ENCODE measurements around the gene CD320. TPM values are rescaled to one million over a fixed set of nuclear protein-coding genes. Genes with fewer than 3 reads are reported as not detected.

The CD320 gene
- total and polyA plus RNA-seq, 10 of the 15 experiments (the other 5 are each of a cell fraction or from before 2014, with no cell fraction given) = 1.1 to 134 (median 46.5) TPM

DNA sequence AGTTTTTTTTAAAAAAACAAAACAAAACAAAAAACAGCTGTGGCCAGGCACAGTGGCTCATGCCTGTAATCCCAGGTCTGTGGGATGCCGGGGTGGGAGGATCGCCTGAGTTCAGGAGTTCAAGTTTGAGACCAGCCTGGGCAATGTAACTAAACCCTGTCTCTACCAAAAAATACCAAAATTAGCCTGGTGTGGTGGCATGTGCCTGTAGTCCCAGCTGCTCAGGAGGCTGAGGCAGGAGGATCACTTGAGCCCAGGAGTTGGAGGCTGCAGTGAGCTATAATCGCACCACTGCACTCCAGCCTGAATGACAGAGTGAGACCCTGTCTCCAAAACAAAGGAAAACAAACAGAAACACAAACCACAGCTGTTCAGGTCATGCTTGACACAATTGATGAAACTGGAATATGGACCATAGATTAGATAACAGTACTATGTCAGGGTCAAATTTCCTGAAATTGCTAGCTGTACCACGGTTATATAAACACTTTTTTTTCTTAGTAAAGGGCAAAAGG lies 48.9 kb upstream of the CD320 start:
- H3K9ac ChIP-seq (ENCODE audit: control insufficient read depth, insufficient read depth, low read length) = no peak overlapping the region
- 71% methylated on average over 4 of the region's 4 CpGs for WGBS (ENCODE audit: insufficient coverage, insufficient replicate concordance, low lambda C conversion rate, missing lambda C conversion rate)
- H3K4me1 ChIP-seq (ENCODE audit: control insufficient read depth, insufficient read depth, low read length) = no peaks in the 10 kb centered on the region
- H3K27me3 ChIP-seq (replicated peaks in 1 of 2; ENCODE audit: control insufficient read depth in 2 of 2, insufficient read depth in 2 of 2, low read length in 1 of 2) = no peaks in the 10 kb centered on the region; a peak in 1 of 4 replicates
- H4K20me1 ChIP-seq (ENCODE audit: control insufficient read depth, insufficient read depth) = no peaks in the 10 kb centered on the region
- no peak overlapping the region for H3K27ac ChIP-seq (ENCODE audit: control insufficient read depth, insufficient read depth)
- ATAC-seq (no peak), DNase-seq (ENCODE audit: low read depth, low spot score) (no peak), FAIRE-seq (no peak)
- H3K36me3 ChIP-seq (ENCODE audit: control insufficient read depth in 2 of 2, insufficient read depth in 2 of 2, low read length in 1 of 2) = no peaks in the 10 kb centered on the region
- H3K79me2 ChIP-seq (ENCODE audit: control insufficient read depth, insufficient read depth, low read length) = no peaks in the 10 kb centered on the region
- ChIA-PET CTCF (interaction anchor here (1.5 kb wide), 1 partner anchor 221 kb away, joined by 3 read pairs; no protein-coding TSS in a partner anchor), RAD21 (ENCODE audit: unreplicated experiment) (interaction anchor here (0.8 kb wide), 1 partner anchor 9 kb away, joined by 3 read pairs; no protein-coding TSS in a partner anchor), SMC1A (ENCODE audit: uncharacterized antibody, unreplicated experiment) (interaction anchor here (0.6 to 1.3 kb wide), 3 partner anchors 25 to 1114 kb away, joined by 3 read pairs; no protein-coding TSS in a partner anchor), POLR2A (interaction anchor here (0.7 kb wide), 1 partner anchor 44 kb away, joined by 5 read pairs; no protein-coding TSS in a partner anchor)
- no peak overlapping the region for H3K4me3 ChIP-seq
- BruUV-seq (replicated peaks) = no TSS peak
- intact Hi-C loops (cut with micrococcal nuclease; ENCODE audit: unreplicated experiment) (no loop called here), in situ Hi-C loops (cut with MboI) (no loop called here)
- no peak overlapping the region for H2AFZ ChIP-seq (ENCODE audit: control insufficient read depth, low read depth, low read length)
- no peaks in the 10 kb centered on the region; the same call in 2 of the 3 replicates for H3K9me3 ChIP-seq (replicated peaks; ENCODE audit: control insufficient read depth, insufficient read depth, low read length)
- H3K4me2 ChIP-seq (ENCODE audit: control insufficient read depth, insufficient read depth) = no peak overlapping the region
- TF ChIP-seq BCL11A (IDR thresholded peaks at IDR 0.05; ENCODE audit: low read depth, low read length) (no peak), POLR2AphosphoS2 (IDR thresholded peaks at IDR 0.05; ENCODE audit: low read depth, low read length) (no peak), MEF2B (IDR thresholded peaks at IDR 0.05; ENCODE audit: partially characterized antibody, poor library complexity, severe bottlenecking) (no peak), EP300 (IDR thresholded peaks at IDR 0.05; ENCODE audit: borderline replicate concordance in 1 of 2, control insufficient read depth in 1 of 2, low read depth in 2 of 2, low read length in 2 of 2) (no peak), SMAD1 (IDR thresholded peaks at IDR 0.05; ENCODE audit: low read depth, partially characterized antibody) (no peak), ZZZ3 (IDR thresholded peaks at IDR 0.05; ENCODE audit: control insufficient read depth, insufficient read length, low read depth) (no peak), NBN (IDR thresholded peaks at IDR 0.05) (no peak), POU2F2 (IDR thresholded peaks at IDR 0.05; ENCODE audit: borderline replicate concordance, low read depth, low read length) (no peak), IKZF2 (IDR thresholded peaks at IDR 0.05) (no peak), BRCA1 (IDR thresholded peaks at IDR 0.05; ENCODE audit: low read depth, low read length) (no peak), JUND (IDR thresholded peaks at IDR 0.05; ENCODE audit: low read depth, low read length) (no peak), TBL1XR1 (IDR thresholded peaks at IDR 0.05; ENCODE audit: low read depth, low read length) (no peak), LARP7 (IDR thresholded peaks at IDR 0.05) (no peak), TCF12 (IDR thresholded peaks at IDR 0.05; ENCODE audit: low read depth, low read length) (no peak), CHD4 (IDR thresholded peaks at IDR 0.05) (no peak), MYC (IDR thresholded peaks at IDR 0.05; ENCODE audit: insufficient read depth, insufficient read length, insufficient replicate concordance, low read length, severe bottlenecking) (no peak)
- TF ChIP-seq, protein P1, sequence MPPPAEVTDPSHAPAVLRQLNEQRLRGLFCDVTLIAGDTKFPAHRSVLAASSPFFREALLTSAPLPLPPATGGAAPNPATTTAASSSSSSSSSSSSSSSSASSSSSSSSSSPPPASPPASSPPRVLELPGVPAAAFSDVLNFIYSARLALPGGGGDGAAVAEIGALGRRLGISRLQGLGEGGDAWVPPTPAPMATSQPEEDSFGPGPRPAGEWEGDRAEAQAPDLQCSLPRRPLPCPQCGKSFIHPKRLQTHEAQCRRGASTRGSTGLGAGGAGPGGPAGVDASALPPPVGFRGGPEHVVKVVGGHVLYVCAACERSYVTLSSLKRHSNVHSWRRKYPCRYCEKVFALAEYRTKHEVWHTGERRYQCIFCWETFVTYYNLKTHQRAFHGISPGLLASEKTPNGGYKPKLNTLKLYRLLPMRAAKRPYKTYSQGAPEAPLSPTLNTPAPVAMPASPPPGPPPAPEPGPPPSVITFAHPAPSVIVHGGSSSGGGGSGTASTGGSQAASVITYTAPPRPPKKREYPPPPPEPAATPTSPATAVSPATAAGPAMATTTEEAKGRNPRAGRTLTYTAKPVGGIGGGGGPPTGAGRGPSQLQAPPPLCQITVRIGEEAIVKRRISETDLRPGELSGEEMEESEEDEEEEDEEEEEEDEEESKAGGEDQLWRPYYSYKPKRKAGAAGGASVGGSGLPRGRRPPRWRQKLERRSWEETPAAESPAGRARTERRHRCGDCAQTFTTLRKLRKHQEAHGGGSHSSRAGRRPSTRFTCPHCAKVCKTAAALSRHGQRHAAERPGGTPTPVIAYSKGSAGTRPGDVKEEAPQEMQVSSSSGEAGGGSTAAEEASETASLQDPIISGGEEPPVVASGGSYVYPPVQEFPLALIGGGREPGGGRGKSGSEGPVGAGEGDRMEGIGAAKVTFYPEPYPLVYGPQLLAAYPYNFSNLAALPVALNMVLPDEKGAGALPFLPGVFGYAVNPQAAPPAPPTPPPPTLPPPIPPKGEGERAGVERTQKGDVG (CRISPR knock-in tag; IDR thresholded peaks at IDR 0.05) = no peak
- TF ChIP-seq, protein P2, sequence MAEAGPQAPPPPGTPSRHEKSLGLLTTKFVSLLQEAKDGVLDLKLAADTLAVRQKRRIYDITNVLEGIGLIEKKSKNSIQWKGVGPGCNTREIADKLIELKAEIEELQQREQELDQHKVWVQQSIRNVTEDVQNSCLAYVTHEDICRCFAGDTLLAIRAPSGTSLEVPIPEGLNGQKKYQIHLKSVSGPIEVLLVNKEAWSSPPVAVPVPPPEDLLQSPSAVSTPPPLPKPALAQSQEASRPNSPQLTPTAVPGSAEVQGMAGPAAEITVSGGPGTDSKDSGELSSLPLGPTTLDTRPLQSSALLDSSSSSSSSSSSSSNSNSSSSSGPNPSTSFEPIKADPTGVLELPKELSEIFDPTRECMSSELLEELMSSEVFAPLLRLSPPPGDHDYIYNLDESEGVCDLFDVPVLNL (IDR thresholded peaks at IDR 0.05; ENCODE audit: low read depth, low read length) = no peak
